Cerebellar cortex (tissue), 1 donor: ENCODE results near the gene CLEC17A.
"Not testable (repeated sequence)": the region's sequence is repeated elsewhere in the genome, so short reads cannot be mapped to it uniquely, and the experiment has no call there.

Experiments used
- DNase-seq: peaks from one replicate; pipeline ENCODE4 v3.0.0-alpha.2; 2015; ENCODE audit warnings: low spot score

Gene CLEC17A, protein sequence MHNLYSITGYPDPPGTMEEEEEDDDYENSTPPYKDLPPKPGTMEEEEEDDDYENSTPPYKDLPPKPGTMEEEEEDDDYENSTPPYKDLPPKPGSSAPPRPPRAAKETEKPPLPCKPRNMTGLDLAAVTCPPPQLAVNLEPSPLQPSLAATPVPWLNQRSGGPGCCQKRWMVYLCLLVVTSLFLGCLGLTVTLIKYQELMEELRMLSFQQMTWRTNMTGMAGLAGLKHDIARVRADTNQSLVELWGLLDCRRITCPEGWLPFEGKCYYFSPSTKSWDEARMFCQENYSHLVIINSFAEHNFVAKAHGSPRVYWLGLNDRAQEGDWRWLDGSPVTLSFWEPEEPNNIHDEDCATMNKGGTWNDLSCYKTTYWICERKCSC

GRCh38 chr19:14582894-14583340 is at the start of gene CLEC17A:
TSS of gene CLEC17A (plus strand) at chr19:14583084. CDS start at chr19:14583161, 77 bp downstream.
- DNase-seq: no peak

GRCh38 chr19:14533450-14533849 is 49.4 kb upstream of the CLEC17A start:
- DNase-seq: no peak

GRCh38 chr19:14536926-14537692 is 45.8 kb upstream of the CLEC17A start:
- peak; percentile 79 for DNase-seq

- peak; percentile 79 for DNase-seq
These were observed 42.0 kb upstream of the CLEC17A start for GRCh38 chr19:14540741-14541525.

DNA sequence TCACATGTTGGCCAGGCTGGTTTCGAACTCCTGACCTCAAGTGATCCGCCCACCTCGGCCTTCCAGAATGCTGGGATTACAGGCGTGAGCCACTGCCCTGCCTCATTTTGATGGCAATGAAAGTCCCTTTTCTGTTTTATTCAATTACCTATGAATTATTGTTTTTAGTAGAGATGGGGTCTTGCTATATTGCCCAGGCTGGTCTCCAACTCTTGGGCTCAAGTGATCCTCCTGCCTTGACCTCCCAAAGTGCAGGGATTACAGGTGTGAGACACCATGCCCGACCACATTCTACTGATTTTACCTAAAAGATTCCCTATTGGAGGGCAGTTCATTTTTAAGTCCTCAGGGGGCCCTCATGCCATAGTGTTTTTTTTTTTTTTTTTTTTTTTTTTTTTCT is 40.9 kb upstream of the CLEC17A start:
- DNase-seq: not testable (repeated sequence)

DNA sequence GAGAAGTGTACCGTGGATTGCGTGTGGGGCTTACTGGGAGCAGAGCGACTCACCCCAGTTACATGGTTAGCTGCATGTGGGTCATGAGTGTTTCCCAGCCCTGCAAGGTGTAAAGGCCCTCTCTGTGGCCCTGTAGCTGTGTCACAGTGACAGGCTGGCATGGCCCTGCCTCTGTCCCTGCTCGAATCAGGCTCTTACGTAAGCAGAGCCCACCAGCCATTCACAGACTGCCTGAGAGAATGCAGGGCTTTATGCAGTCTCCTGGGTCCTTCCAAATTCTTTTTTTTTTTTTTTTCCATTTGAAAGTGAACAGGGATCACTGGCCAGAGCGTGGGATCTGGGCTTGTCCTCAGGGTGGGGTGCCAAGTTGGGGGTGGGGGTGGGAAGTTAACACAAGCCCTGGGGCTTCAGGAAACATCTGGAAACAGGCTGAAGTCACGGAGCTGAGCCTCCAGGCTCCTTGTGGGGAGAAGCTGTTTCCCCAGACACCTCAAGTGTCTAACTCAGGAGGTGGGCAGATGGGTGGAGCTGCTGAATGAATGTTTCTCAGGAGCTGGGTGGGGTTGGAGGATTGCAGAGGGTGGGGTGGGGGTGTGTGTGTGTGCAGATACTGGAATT is 40.1 kb upstream of the CLEC17A start:
- DNase-seq: no peak

- no peak for DNase-seq
These were observed 38.8 kb upstream of the CLEC17A start for GRCh38 chr19:14544047-14544446.

GRCh38 chr19:14544977-14545715 is 37.7 kb upstream of the CLEC17A start:
- DNase-seq: peak; percentile 84

DNA sequence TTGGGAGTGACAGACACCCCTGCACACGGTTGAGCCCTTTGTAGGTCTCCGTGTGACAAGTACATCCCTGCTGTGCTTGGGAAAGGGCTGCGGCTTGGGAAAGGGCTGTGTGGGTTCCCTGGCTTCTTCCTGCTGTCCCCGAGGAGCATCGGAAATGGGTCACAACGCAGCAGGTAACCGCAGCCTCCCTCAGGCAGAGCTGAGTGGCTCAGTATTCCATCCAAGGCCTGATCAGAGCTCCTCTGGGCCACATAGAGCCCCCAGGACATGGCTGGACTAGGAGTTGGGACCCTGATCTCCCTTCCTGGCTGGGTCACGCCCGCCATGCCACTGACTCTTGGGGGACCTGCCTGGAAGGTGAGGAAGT is 37.2 kb upstream of the CLEC17A start:
- DNase-seq: no peak

DNA sequence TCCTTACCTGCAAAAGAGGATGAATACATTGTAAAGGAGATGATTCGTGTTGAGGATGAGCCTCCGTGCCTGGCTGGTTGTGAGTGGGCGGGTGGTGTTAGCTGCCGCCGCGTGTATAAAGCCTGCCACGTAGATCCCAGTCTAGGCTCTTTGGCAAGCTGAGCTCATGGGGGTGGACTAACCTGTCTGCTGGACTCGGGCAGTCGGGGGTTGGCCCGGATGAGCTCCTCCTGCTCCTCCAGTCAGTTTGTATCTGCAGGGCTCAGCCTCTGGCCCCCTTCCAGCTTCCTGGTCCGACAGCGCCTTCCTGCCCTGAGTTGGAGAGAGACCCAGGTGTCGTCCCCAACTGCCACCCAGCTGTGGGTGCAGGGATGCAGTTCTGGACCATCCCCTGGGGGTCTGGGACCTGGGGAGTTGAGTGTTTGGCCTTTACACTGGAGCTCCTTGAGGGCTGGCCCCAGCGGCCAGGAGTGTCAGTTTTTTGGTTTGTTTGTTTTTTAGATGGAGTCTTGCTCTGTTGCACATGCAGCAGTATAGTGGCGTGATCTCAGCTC is 32.6 kb upstream of the CLEC17A start:
- peak; percentile 68 for DNase-seq

DNA sequence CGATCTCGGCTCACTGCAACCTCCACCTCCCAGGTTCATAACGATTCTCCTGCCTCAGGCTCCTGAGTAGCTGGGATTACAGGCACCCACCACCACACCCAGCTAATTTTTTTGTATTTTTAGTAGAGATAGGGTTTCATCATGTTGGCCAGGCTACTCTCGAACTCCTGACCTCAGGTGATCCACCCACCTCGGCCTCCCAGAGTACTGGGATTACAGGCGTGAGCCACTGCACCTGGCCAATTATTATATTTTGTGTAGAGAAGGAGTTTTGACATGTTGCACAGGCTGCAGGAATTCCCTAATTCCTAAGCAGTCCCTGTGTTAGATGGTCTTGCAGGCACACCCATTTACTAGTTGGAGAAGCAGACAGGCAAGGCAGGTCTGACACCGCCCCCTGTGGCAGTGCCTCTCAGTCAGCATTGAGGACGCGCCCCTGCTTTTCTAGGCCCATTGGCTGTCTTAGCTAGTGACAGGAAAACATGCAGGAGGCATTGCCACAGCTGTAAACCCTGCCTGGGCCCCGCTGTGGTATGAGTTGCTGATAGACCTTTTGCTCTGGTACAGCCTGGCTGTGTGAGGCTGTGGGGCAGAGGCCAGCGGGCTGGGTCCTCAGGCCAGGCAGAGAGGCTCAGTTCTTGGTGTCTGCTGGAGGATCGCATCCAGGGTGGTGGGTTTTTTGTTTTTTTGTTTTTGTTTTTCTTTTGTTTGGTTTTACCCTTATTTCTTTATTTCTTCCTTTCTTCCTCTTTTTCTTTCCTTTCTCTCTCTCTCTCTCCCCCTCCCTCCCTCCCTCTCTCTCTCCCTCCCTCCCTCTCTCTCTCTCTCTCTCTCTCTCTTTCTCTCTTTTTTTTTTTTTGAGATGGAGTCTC is 31.5 kb upstream of the CLEC17A start:
- peak; percentile 71 for DNase-seq

- DNase-seq: not testable (repeated sequence)
These were observed 30.9 kb upstream of the CLEC17A start for GRCh38 chr19:14552006-14552360.

GRCh38 chr19:14553042-14553938 is 29.6 kb upstream of the CLEC17A start:
- DNase-seq: peak; percentile 88

DNA sequence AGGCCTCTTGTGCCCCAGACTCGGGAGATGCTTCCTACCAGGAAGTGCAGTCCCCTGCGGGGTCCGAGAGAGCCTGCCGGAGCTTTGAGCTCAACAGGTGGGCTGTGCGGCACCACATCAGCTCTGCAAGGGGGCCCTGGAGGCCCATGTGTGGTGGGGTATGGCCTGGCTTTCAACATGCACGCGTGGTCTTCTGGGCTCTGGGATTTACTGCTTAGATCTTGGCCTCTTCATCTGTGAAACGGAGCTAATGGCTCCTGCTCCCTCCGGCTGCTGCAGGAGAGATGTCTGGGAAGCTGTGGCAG is 29.0 kb upstream of the CLEC17A start:
- DNase-seq: no peak

DNA sequence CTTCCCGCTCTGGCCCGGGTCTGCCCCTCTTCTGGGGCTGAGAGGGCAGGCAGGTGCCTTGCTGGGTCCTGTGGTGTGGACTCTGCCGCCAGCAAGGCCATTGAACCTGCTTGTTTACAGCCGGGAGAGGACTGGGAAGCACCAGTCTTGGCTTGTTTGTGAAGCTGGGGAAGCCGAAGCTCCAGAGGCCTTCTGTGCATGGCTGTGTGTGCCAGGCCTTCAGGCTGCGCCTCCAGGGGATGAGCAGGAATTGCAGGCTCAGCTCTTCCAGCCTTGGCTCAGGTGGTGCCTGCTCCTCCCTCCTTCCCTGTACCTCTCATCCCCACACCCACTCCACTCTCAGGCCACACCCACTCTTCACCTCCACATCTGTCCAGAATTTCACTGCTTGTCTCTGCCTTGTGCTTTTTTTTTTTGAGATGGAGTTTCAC is 28.5 kb upstream of the CLEC17A start:
- DNase-seq: peak; percentile 95

DNA sequence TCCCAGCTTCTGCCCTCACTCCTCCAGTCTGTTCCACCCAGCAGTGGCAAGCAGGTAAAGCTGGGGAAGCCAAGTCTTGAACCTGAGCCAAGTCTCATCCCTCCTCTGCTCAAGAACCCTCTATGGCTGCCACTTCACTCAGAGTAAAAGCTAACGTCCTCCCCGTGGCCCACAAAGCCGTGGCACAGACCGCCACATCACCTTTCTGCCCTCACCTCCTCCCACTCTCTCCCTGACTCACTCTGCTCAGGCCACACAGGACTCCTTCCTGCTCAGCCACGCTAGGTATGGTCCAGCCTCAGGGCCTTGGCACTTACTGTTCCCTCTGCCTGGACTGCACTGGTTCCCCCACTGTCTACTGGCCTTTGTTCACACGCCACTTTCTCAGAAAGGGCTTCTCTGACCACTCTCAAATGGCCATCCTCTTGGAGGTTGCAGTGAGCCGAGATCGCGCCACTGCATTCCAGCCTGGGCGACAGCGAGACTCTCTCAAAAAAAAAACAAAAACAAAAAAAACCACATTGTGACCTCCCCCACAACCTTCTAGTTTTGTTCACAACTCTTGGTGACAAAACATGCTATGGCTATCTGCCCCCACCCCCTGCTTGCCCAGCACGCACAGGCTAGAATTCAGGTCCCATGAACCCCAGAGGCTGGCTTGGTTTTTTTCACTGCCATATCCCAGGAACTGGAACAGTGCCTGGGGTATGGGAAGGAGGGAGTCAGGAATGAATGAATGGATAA is 26.8 kb upstream of the CLEC17A start:
- no peak for DNase-seq

DNA sequence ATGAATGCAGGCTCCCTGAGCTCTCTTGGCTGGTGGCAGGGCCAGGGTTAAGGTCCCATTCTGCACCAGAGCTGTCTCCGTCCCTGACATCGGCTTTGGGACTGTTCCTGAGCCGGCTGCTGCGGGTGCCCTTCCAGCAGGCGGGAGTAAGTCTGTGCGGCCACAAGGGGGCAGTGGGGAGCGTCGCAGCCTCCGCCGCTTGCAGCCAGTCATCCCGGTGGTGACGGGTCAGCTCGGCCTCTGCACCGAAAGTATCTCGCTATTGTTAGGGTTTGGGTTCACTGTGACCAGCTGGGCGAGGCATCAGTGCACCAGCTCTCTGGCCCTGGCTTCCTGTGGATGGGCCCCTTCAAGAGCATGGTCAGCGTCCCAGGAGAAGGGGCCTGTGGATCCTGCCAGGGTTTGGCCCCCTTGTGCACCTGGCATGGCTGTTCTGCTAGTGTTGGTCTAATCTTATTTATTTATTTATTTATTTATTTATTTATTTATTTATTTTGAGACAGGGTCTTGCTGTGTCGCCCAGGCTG is 26.2 kb upstream of the CLEC17A start:
- peak; percentile 86 for DNase-seq
